HepG2 (cell line): ENCODE results near the gene SELENOH. TPM values are rescaled to one million over a fixed set of nuclear protein-coding genes. Genes with fewer than 3 reads are reported as not detected.

ENCODE experiments used
- CEBPG ChIP-seq: IDR thresholded peaks from 2 replicates; pipeline ENCODE4 v1.6.1; 2016
- GATA4 ChIP-seq: sonication (generic); IDR thresholded peaks from 2 replicates; pipeline ENCODE4 v1.6.1; 2016; ENCODE audit warnings: antibody characterized with exemption, low read depth, borderline replicate concordance
- GPBP1L1 ChIP-seq: sonication (generic); formaldehyde crosslinking; IDR thresholded peaks from 2 replicates; pipeline ENCODE4 v1.5.0; 2020; ENCODE audit warnings: mild to moderate bottlenecking, missing genetic modification reagents
- KIAA2018 ChIP-seq: sonication (generic); formaldehyde crosslinking; IDR thresholded peaks from 2 replicates; pipeline ENCODE4 v1.5.0; 2020; ENCODE audit warnings: mild to moderate bottlenecking, missing genetic modification reagents, borderline replicate concordance
- RBFOX2 ChIP-seq: fragments of 200-400 bp; formaldehyde crosslinking; IDR thresholded peaks from 2 replicates; pipeline ENCODE4 v1.6.1; 2017; ENCODE audit warnings: low read depth, mild to moderate bottlenecking, low read length
- RORA ChIP-seq: sonication (generic); formaldehyde crosslinking; IDR thresholded peaks from 2 replicates; pipeline ENCODE4 v1.5.0; 2020; ENCODE audit warnings: mild to moderate bottlenecking, missing genetic modification reagents, moderate library complexity
- SP4 ChIP-seq: sonication (generic); formaldehyde crosslinking; IDR thresholded peaks from 2 replicates; pipeline ENCODE4 v1.8.1; 2023; ENCODE audit warnings: mild to moderate bottlenecking, missing genetic modification reagents
- THAP7 ChIP-seq: sonication (generic); formaldehyde crosslinking; IDR thresholded peaks from 2 replicates; pipeline ENCODE4 v1.8.1; 2023; ENCODE audit warnings: mild to moderate bottlenecking, missing genetic modification reagents
- ZBTB33 ChIP-seq: sonication (generic); formaldehyde crosslinking; IDR thresholded peaks from 2 replicates; pipeline ENCODE4 v1.4.0; 2020; ENCODE audit warnings: missing genetic modification reagents
- ZFP62 ChIP-seq: sonication (generic); formaldehyde crosslinking; IDR thresholded peaks from 2 replicates; pipeline ENCODE4 v1.4.0; 2020; ENCODE audit warnings: missing genetic modification reagents
- ZNF567 ChIP-seq: sonication (generic); formaldehyde crosslinking; IDR thresholded peaks from 2 replicates; pipeline ENCODE4 v1.8.1; 2023; ENCODE audit warnings: mild to moderate bottlenecking, missing genetic modification reagents, borderline replicate concordance
- ZNF574 ChIP-seq: sonication (generic); formaldehyde crosslinking; IDR thresholded peaks from 2 replicates; pipeline ENCODE4 v1.4.0; 2020; ENCODE audit warnings: missing genetic modification reagents
- ZNF773 ChIP-seq: sonication (generic); formaldehyde crosslinking; IDR thresholded peaks from 2 replicates; pipeline ENCODE4 v1.4.0; 2020; ENCODE audit warnings: missing genetic modification reagents, borderline replicate concordance
- polyA plus RNA-seq, 8 experiments: library from polyadenylated mRNA; depleted of rRNA in 3 of 8; stranded (reverse) in 7 of 8; unstranded in 1 of 8; fragments of >200 nt; fragmentation: Illumina TruSeq in 4 of 8; extraction: Trizol in 4 of 8; gene quantifications; 2 replicates each; pipeline versions ENCODE4 v1.2.1 to v1.2.3, GENCODE V29; 2011 to 2016; ENCODE audit warnings: low read depth in 4 of 8, missing spikeins in 1 of 8, mixed read lengths in 1 of 8; ENCODE audit not compliant: insufficient read depth in 1 of 8
- total RNA-seq, 5 experiments: library from RNA; depleted of rRNA; stranded (reverse); fragments of >200 nt; fragmentation: Illumina TruSeq; extraction: Trizol; gene quantifications; 2 replicates each; pipeline ENCODE4 v1.2.3, GENCODE V29; 2016; ENCODE audit warnings: low read depth in 1 of 5

The SELENOH gene
- total and polyA plus RNA-seq, 2 of the 13 experiments (the other 11 are each of a cell fraction or from before 2014, with no cell fraction given), result 27.2 to 77.4 TPM

GRCh38 chr11:57712256-57713150 is 28.8 kb upstream of the SELENOH start, which contains the start of gene TMX2 (continued):
- TF ChIP-seq KIAA2018 (CRISPR knock-in tag) (no peak), ZBTB33 (CRISPR knock-in tag) (no peak), RORA (CRISPR knock-in tag) (no peak), ZFP62 (CRISPR knock-in tag) (no peak), CEBPG (CRISPR knock-in tag) (no peak), THAP7 (CRISPR knock-in tag) (no peak), SP4 (CRISPR knock-in tag) (peak; percentile 55; the same call in 1 of the 2 replicates), ZNF567 (no peak; the same call in 1 of the 2 replicates), ZNF773 (CRISPR knock-in tag) (no peak), ZNF574 (CRISPR knock-in tag) (peak; percentile 85), GPBP1L1 (CRISPR knock-in tag) (no peak), RBFOX2 (0 out of 2 replicates have a peak, but pooled peaks have one; percentile 25), GATA4 (no peak)
